NCI-H748 treated with DMSO at 0.1 percent for 48 hours (cell line): ENCODE results near the gene SGCD.

Experiments
- DNase-seq: peaks from one replicate; lab custom pipeline; 2025; lab: John Stamatoyannopoulos, UW

SGCD gene

GRCh38 chr5:156460471-156460870 is 133.5 kb downstream of the SGCD start:
- DNase-seq, result no peak

GRCh38 chr5:156466871-156467270 is 139.9 kb downstream of the SGCD start:
- no peak for DNase-seq

GRCh38 chr5:156469636-156470035 is 142.7 kb downstream of the SGCD start:
- no peak for DNase-seq

- DNase-seq, result no peak
Measured at GRCh38 chr5:156471893-156472292, 144.9 kb downstream of the SGCD start.

GRCh38 chr5:156473269-156473908 is 146.4 kb downstream of the SGCD start:
- no peak for DNase-seq

GRCh38 chr5:156474251-156474650 is 147.3 kb downstream of the SGCD start:
- no peak for DNase-seq

- DNase-seq, result no peak
Measured at GRCh38 chr5:156475182-156476157, 148.5 kb downstream of the SGCD start.

- DNase-seq, result no peak
Measured at GRCh38 chr5:156476158-156476551, 149.2 kb downstream of the SGCD start.

- no peak for DNase-seq
Measured at GRCh38 chr5:156476678-156477077, 149.7 kb downstream of the SGCD start.

- DNase-seq, result no peak
Measured at GRCh38 chr5:156477196-156477595, 150.2 kb downstream of the SGCD start.

- no peak for DNase-seq
Measured at GRCh38 chr5:156479849-156480248, 152.9 kb downstream of the SGCD start.

GRCh38 chr5:156481741-156482140 is 154.8 kb downstream of the SGCD start:
- DNase-seq, result no peak

- DNase-seq, result no peak
Measured at GRCh38 chr5:156482818-156483217, 155.9 kb downstream of the SGCD start.

GRCh38 chr5:156486394-156487238 is 159.7 kb downstream of the SGCD start:
- no peak for DNase-seq

GRCh38 chr5:156491766-156492165 is 164.8 kb downstream of the SGCD start:
- DNase-seq, result no peak

GRCh38 chr5:156496291-156496690 is 169.3 kb downstream of the SGCD start:
- no peak for DNase-seq

GRCh38 chr5:156497804-156498208 is 170.8 kb downstream of the SGCD start:
- DNase-seq, result no peak

GRCh38 chr5:156498226-156498980 is 171.4 kb downstream of the SGCD start:
- DNase-seq, result no peak

- DNase-seq, result no peak
Measured at GRCh38 chr5:156500755-156501154, 173.8 kb downstream of the SGCD start.

- DNase-seq, result no peak
Measured at GRCh38 chr5:156505101-156505500, 178.1 kb downstream of the SGCD start.

GRCh38 chr5:156513123-156513815 is 186.3 kb downstream of the SGCD start:
- DNase-seq, result no peak
